Measurements from ENCODE around the gene BEST2. TPM values are rescaled to one million over a fixed set of nuclear protein-coding genes. Genes with fewer than 3 reads are reported as not detected.
A peak's percentile ranks its signal among the peaks of the same experiment; 100 is the strongest.
"Not testable (repeated sequence)": the region's sequence is repeated elsewhere in the genome, so short reads cannot be mapped to it uniquely, and the experiment has no call there.

The BEST2 gene
- total RNA-seq, 1 experiment from 2014 or later = not detected

DNA sequence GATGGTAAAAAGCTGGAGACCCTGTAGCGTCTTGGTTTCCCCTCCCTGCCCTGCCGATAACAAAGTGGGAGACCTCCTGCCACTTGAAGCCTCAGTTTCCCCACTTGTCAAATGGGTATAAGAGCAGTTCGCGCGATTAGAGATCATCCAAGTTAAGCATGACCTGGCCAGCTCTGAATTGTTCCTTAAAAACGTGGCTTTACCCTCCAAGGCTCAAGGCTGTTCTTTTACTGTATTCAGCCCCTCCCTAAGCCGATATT lies 28.3 kb upstream of the BEST2 start:
- intact Hi-C loops (cut with micrococcal nuclease; ENCODE audit: unreplicated experiment) = no loop called here

DNA sequence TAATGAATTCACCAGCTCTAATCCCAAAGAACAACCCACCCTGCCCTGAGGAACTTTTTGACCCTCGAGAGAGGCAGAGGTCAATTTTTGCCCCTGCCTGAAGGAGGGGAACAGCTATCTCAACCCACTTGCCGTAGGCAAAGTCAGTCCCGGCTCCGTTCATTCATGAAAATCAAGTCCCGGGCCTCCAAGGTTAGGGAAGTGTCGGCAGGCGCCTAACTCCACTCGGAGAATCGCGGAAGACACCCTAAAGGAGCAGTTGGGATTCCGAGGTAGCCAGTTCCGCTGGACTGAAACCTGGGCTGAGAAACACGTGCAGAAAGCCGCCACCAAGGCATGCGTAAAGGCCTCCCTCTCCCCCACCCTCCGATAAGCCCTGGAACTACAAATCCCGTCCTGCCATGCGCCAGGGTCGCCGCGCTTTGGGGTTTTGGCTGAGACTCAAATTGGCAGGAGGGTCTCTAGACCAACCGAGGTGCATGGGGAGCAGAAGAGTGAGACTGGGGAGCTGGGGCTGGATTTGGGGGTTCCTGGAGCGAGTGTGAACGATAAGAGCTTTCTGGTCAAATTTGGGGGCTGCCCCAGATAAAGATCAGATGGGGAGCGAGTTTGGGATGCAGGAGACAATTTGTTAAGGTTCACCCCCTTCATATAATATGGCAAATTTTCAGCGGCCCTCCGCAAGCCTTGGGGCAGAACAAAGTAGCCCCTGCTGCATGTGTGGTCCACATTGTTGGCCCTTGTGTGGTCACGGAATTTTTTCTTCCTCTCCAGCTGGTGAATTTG lies 27.8 kb upstream of the BEST2 start, which contains the start of gene TNPO2:
TNPO2 (minus strand) TSS at position 292 of the 786 bp plus-strand sequence. CDS start 2,955 bp downstream, outside the sequence.
- Histone ChIP-seq H3K27me3 (ENCODE audit: control insufficient read depth, insufficient read depth, low read length) (no peaks in the 10 kb centered on the region), H3K4me1 (ENCODE audit: control insufficient read depth, insufficient read depth, low read length) (peaks cover 5% of the 10 kb centered on the region), H3K9me3 (ENCODE audit: control insufficient read depth, insufficient read depth, low read depth, low read length) (no peaks in the 10 kb centered on the region), H3K36me3 (ENCODE audit: control insufficient read depth, insufficient read depth, low read length) (peaks cover 2% of the 10 kb centered on the region), H3K4me3 (ENCODE audit: low read depth in 2 of 2, low read length in 2 of 2) (peak within 1 kb of the TSS; percentile 83 to 96), H3K27ac (ENCODE audit: low read length) (peak within 1 kb of the TSS; percentile 98)
- in situ Hi-C loops (cut with HindIII; ENCODE audit: low pct_unique_long_range_greater_than_20kb, low sequenced_read_pairs) = no loop called here
- ATAC-seq (peak; percentile 69), DNase-seq (ENCODE audit: low read depth, low spot score) (no peak)
- POLR2A ChIA-PET = interaction anchor here (1.4 kb wide), 2 partner anchors 10 to 13 kb away, joined by 4 read pairs; partner anchors contain the start of genes GET3 and TRIR
- intact Hi-C loops (cut with micrococcal nuclease; ENCODE audit: unreplicated experiment) = no loop called here
- TF ChIP-seq TCF7L2 (IDR thresholded peaks at IDR 0.05; ENCODE audit: low read depth, low read length) = no peak
- peak; percentile 83 for TF ChIP-seq POLR2AphosphoS5 (IDR thresholded peaks at IDR 0.05; ENCODE audit: low read depth, low read length)
- TF ChIP-seq, protein P1, sequence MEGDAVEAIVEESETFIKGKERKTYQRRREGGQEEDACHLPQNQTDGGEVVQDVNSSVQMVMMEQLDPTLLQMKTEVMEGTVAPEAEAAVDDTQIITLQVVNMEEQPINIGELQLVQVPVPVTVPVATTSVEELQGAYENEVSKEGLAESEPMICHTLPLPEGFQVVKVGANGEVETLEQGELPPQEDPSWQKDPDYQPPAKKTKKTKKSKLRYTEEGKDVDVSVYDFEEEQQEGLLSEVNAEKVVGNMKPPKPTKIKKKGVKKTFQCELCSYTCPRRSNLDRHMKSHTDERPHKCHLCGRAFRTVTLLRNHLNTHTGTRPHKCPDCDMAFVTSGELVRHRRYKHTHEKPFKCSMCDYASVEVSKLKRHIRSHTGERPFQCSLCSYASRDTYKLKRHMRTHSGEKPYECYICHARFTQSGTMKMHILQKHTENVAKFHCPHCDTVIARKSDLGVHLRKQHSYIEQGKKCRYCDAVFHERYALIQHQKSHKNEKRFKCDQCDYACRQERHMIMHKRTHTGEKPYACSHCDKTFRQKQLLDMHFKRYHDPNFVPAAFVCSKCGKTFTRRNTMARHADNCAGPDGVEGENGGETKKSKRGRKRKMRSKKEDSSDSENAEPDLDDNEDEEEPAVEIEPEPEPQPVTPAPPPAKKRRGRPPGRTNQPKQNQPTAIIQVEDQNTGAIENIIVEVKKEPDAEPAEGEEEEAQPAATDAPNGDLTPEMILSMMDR (IDR thresholded peaks at IDR 0.05) = no peak
- TF ChIP-seq, protein P2, sequence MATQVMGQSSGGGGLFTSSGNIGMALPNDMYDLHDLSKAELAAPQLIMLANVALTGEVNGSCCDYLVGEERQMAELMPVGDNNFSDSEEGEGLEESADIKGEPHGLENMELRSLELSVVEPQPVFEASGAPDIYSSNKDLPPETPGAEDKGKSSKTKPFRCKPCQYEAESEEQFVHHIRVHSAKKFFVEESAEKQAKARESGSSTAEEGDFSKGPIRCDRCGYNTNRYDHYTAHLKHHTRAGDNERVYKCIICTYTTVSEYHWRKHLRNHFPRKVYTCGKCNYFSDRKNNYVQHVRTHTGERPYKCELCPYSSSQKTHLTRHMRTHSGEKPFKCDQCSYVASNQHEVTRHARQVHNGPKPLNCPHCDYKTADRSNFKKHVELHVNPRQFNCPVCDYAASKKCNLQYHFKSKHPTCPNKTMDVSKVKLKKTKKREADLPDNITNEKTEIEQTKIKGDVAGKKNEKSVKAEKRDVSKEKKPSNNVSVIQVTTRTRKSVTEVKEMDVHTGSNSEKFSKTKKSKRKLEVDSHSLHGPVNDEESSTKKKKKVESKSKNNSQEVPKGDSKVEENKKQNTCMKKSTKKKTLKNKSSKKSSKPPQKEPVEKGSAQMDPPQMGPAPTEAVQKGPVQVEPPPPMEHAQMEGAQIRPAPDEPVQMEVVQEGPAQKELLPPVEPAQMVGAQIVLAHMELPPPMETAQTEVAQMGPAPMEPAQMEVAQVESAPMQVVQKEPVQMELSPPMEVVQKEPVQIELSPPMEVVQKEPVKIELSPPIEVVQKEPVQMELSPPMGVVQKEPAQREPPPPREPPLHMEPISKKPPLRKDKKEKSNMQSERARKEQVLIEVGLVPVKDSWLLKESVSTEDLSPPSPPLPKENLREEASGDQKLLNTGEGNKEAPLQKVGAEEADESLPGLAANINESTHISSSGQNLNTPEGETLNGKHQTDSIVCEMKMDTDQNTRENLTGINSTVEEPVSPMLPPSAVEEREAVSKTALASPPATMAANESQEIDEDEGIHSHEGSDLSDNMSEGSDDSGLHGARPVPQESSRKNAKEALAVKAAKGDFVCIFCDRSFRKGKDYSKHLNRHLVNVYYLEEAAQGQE (IDR thresholded peaks at IDR 0.05; ENCODE audit: insufficient read depth in 1 of 2, low read depth in 2 of 2, low read length in 1 of 2) = no peak
- peak; percentile 28; the same call in 1 of the 2 replicates for TF ChIP-seq SIN3A (IDR thresholded peaks at IDR 0.05; ENCODE audit: borderline replicate concordance, insufficient read depth, low read depth, low read length)
- no TSS peak for BruUV-seq (replicated peaks)
- CTCF ChIA-PET = no interaction called here

More for the DNA sequence above, 28.3 kb upstream of the BEST2 start:
- ChIA-PET CTCF (interaction anchor here (0.5 kb wide), 1 partner anchor 526 kb away, joined by 7 read pairs; no protein-coding TSS in a partner anchor), POLR2A (interaction anchor here (1.4 kb wide), 2 partner anchors 11 to 14 kb away, joined by 4 read pairs; partner anchors contain the start of genes GET3 and TRIR)
- peak overlapping the region; percentile 83 to 96 for H3K4me3 ChIP-seq (ENCODE audit: low read depth in 2 of 2, low read length in 2 of 2)
- H3K36me3 ChIP-seq (ENCODE audit: control insufficient read depth, insufficient read depth, low read length) = peaks cover 3% of the 10 kb centered on the region
- no peaks in the 10 kb centered on the region for H3K9me3 ChIP-seq (ENCODE audit: control insufficient read depth, insufficient read depth, low read depth, low read length)
- DNase-seq (ENCODE audit: low read depth, low spot score) (no peak), ATAC-seq (no peak; the same call in 1 of the 2 replicates)
- in situ Hi-C loops (cut with HindIII; ENCODE audit: low pct_unique_long_range_greater_than_20kb, low sequenced_read_pairs) = no loop called here
- H3K4me1 ChIP-seq (ENCODE audit: control insufficient read depth, insufficient read depth, low read length) = peaks cover 5% of the 10 kb centered on the region
- BruUV-seq (replicated peaks) = no TSS peak
- H3K27me3 ChIP-seq (ENCODE audit: control insufficient read depth, insufficient read depth, low read length) = no peaks in the 10 kb centered on the region
- H3K27ac ChIP-seq (ENCODE audit: low read length) = peak overlapping the region; percentile 98
- no peak for TF ChIP-seq SIN3A (IDR thresholded peaks at IDR 0.05; ENCODE audit: borderline replicate concordance, insufficient read depth, low read depth, low read length)
- TF ChIP-seq, protein P1 (IDR thresholded peaks at IDR 0.05) = no peak
- no peak for TF ChIP-seq TCF7L2 (IDR thresholded peaks at IDR 0.05; ENCODE audit: low read depth, low read length)
- TF ChIP-seq, protein P2 (IDR thresholded peaks at IDR 0.05; ENCODE audit: insufficient read depth in 1 of 2, low read depth in 2 of 2, low read length in 1 of 2) = no peak
- no peak for TF ChIP-seq POLR2AphosphoS5 (IDR thresholded peaks at IDR 0.05; ENCODE audit: low read depth, low read length)

DNA sequence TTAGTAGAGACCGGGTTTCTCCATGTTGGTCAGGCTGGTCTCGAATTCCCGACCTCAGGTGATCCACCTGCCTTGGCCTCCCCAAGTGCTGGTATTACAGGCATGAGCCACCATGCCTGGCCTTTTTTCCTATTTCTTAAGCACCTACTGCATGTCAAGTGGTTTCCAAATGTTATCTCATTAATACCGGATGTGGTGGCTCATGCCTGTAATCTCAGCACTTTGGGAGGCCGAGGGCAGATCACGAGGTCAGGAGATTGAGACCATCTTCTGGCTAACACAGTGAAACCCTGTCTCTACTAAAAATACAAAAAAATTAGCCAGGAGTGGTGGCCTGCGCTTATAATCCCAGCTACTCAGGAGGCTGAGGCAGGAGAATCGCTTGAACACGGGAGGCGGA lies 26.0 kb upstream of the BEST2 start:
- H3K9me3 ChIP-seq (ENCODE audit: control insufficient read depth, insufficient read depth, low read depth, low read length); H3K4me3 ChIP-seq (ENCODE audit: low read depth in 2 of 2, low read length in 2 of 2); in situ Hi-C loops (cut with HindIII; ENCODE audit: low pct_unique_long_range_greater_than_20kb, low sequenced_read_pairs); H3K27me3 ChIP-seq (ENCODE audit: control insufficient read depth, insufficient read depth, low read length); H3K27ac ChIP-seq (ENCODE audit: low read length); H3K36me3 ChIP-seq (ENCODE audit: control insufficient read depth, insufficient read depth, low read length); ATAC-seq; H3K4me1 ChIP-seq (ENCODE audit: control insufficient read depth, insufficient read depth, low read length); DNase-seq (ENCODE audit: low read depth, low spot score); BruUV-seq (replicated peaks); intact Hi-C loops (cut with micrococcal nuclease; ENCODE audit: unreplicated experiment): not testable (repeated sequence)
- ChIA-PET POLR2A (interaction anchor here (0.7 kb wide), 2 partner anchors 20 to 154 kb away, joined by 3 to 8 read pairs; no protein-coding TSS in a partner anchor), CTCF (interaction anchor here (0.7 kb wide), 1 partner anchor 1150 kb away, joined by 8 read pairs; no protein-coding TSS in a partner anchor)

Measured in Panc1 (cell line).